Neural cell (in vitro differentiated cells): ENCODE measurements around the gene HERPUD1. TPM values are rescaled to one million over a fixed set of nuclear protein-coding genes. Genes with fewer than 3 reads are reported as not detected.

ENCODE experiments used
- H2AFZ ChIP-seq: fragments of 200-600, 300-800 bp; sonication (generic), shearing (Covaris generic); 2 replicates; pipeline ENCODE4 v1.6.0; 2014; ENCODE audit warnings: low read depth, mild to moderate bottlenecking, antibody characterized with exemption, low read length, moderate library complexity
- H3F3A ChIP-seq: fragments of 200-600 bp; shearing (Covaris generic); 2 replicates; pipeline ENCODE4 v1.6.1; 2016; ENCODE audit warnings: mild to moderate bottlenecking, moderate library complexity, mixed read lengths, antibody characterized with exemption, low read length; ENCODE audit not compliant: insufficient read depth, poor library complexity, severe bottlenecking
- H3K27ac ChIP-seq: fragments of 200-600, 300-800 bp; sonication (generic), shearing (Covaris generic); 2 replicates; pipeline ENCODE4 v1.5.1; 2014; ENCODE audit warnings: mild to moderate bottlenecking, low read length, moderate library complexity
- H3K27me3 ChIP-seq: fragments of 300-800, 200-600 bp; sonication (generic), shearing (Covaris generic); 2 replicates; pipeline ENCODE4 v1.6.0; 2014; ENCODE audit warnings: mild to moderate bottlenecking, low read depth, low read length, moderate library complexity; ENCODE audit not compliant: insufficient read depth
- H3K36me3 ChIP-seq: fragments of 300-800, 200-600 bp; sonication (generic), shearing (Covaris generic); 2 replicates; pipeline ENCODE4 v1.5.1; 2014; ENCODE audit warnings: mild to moderate bottlenecking, antibody characterized with exemption, low read length, moderate library complexity; ENCODE audit not compliant: insufficient read depth
- H3K4me2 ChIP-seq: fragments of 300-800, 200-600 bp; sonication (generic), shearing (Covaris generic); 2 replicates; pipeline ENCODE4 v1.6.0; 2014; ENCODE audit warnings: mild to moderate bottlenecking, low read length
- H3K4me3 ChIP-seq: fragments of 300-800, 200-600 bp; sonication (generic), shearing (Covaris generic); 2 replicates; pipeline ENCODE4 v1.5.1; 2014; ENCODE audit warnings: mild to moderate bottlenecking, low read length, moderate library complexity
- H3K79me2 ChIP-seq: fragments of 200-600 bp; shearing (Covaris generic); replicated peaks from 2 replicates; pipeline ENCODE4 v1.6.0; 2014; ENCODE audit warnings: mild to moderate bottlenecking, low read length, moderate library complexity; ENCODE audit not compliant: insufficient read depth
- H3K9ac ChIP-seq: fragments of 300-800, 200-600 bp; sonication (generic), shearing (Covaris generic); 2 replicates; pipeline ENCODE4 v1.6.1; 2016; ENCODE audit warnings: mild to moderate bottlenecking, low read length, mixed read lengths
- H3K9me2 ChIP-seq: fragments of 200-600 bp; shearing (Covaris generic); 2 replicates; pipeline ENCODE4 v1.6.1; 2016; ENCODE audit warnings: mild to moderate bottlenecking, low read length, mixed read lengths; ENCODE audit not compliant: insufficient read depth
- H3K9me3 ChIP-seq: fragments of 200-600, 300-800 bp; sonication (generic), shearing (Covaris generic); 2 replicates; pipeline ENCODE4 v1.6.1; 2016; ENCODE audit warnings: mild to moderate bottlenecking, mixed run types, low read length, moderate library complexity, mixed read lengths
- H4K20me1 ChIP-seq: fragments of 200-600 bp; shearing (Covaris generic); 2 replicates; pipeline ENCODE4 v1.6.1; 2016; ENCODE audit warnings: mild to moderate bottlenecking, mixed run types; ENCODE audit not compliant: insufficient read depth
- EP300 ChIP-seq: fragments of 450-650 bp; conservative IDR thresholded peaks from 2 replicates; pipeline ENCODE4 v1.6.1; 2014; ENCODE audit warnings: antibody characterized with exemption, mild to moderate bottlenecking, moderate library complexity; ENCODE audit not compliant: poor library complexity, severe bottlenecking
- EZH2 ChIP-seq: fragments of 200-600, 300-800 bp; shearing (Covaris generic), sonication (generic); IDR thresholded peaks from 2 replicates; pipeline ENCODE4 v1.6.1; 2014; ENCODE audit warnings: antibody characterized with exemption, low read length, borderline replicate concordance, mild to moderate bottlenecking; ENCODE audit not compliant: insufficient read depth, poor library complexity, severe bottlenecking
- MXI1 ChIP-seq: fragments of 450-650 bp; conservative IDR thresholded peaks from 2 replicates; pipeline ENCODE4 v1.6.1; 2014; ENCODE audit warnings: antibody characterized with exemption, mild to moderate bottlenecking; ENCODE audit not compliant: poor library complexity, severe bottlenecking
- POLR2AphosphoS5 ChIP-seq: IDR thresholded peaks from 2 replicates; pipeline ENCODE4 v1.6.1; 2012
- RAD21 ChIP-seq: fragments of 450-650 bp; conservative IDR thresholded peaks from 2 replicates; pipeline ENCODE4 v1.6.1; 2014; ENCODE audit warnings: antibody characterized with exemption, mild to moderate bottlenecking, moderate library complexity
- SMC3 ChIP-seq: fragments of 450-650 bp; conservative IDR thresholded peaks from 2 replicates; pipeline ENCODE4 v1.6.1; 2014; ENCODE audit warnings: antibody characterized with exemption, mild to moderate bottlenecking, moderate library complexity; ENCODE audit not compliant: poor library complexity
- TAF1 ChIP-seq: IDR thresholded peaks from 2 replicates; pipeline ENCODE4 v1.6.1; 2012; ENCODE audit warnings: low read depth
- polyA plus RNA-seq: library from polyadenylated mRNA; depleted of rRNA; stranded (reverse); fragments of >200 nt; gene quantifications from 2 replicates; pipeline ENCODE4 v1.2.3, GENCODE V29; 2014
- TF ChIP-seq, protein P1 (sequence below): IDR thresholded peaks from 2 replicates; pipeline ENCODE4 v1.6.1; 2012; ENCODE audit warnings: borderline replicate concordance
- TF ChIP-seq, protein P2 (sequence below): fragments of 450-650 bp; IDR thresholded peaks from 2 replicates; pipeline ENCODE4 v1.5.1; 2014; ENCODE audit warnings: antibody characterized with exemption, mild to moderate bottlenecking, moderate library complexity; ENCODE audit not compliant: poor library complexity, severe bottlenecking

Gene HERPUD1
- polyA plus RNA-seq, 1 donor from 2014 or later = 76.0 TPM

- Histone ChIP-seq H3K9me3 (no peaks in the 10 kb centered on the region), H3K4me3 (no peak overlapping the region), H3K9ac (no peak overlapping the region), H3K36me3 (no peaks in the 10 kb centered on the region), H3K79me2 (no peaks in the 10 kb centered on the region), H3K27ac (no peak overlapping the region), H4K20me1 (no peaks in the 10 kb centered on the region), H3F3A (no peaks in the 10 kb centered on the region), H3K4me2 (no peak overlapping the region), H2AFZ (no peak overlapping the region), H3K9me2 (no peaks in the 10 kb centered on the region), H3K27me3 (peaks cover 30% of the 10 kb centered on the region)
- no peak for TF ChIP-seq RAD21
Observed at GRCh38 chr16:56993204-56993603, 61.3 kb downstream of the HERPUD1 start.

DNA sequence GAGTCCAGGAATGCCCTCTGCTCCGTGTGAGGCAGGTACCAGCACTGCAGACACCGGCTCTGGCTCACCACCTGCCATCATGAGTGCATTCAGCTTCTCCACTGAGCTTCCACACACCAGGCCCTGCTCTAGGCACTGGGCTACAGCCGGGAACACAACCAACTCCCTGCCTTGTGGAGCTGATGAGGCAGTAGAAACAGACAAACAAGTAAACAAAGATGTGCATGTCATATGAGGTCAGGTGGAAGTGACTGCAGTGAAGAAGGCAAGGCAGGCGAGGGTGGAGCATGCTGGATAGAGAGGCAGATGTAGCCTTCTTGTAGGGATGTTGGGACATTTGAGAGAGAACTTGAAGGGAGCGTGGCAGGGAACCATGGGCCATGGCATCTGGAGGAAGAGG is 62.4 kb downstream of the HERPUD1 start:
- no peak overlapping the region for H2AFZ ChIP-seq
- no peak overlapping the region for H3K9ac ChIP-seq
- no peak overlapping the region for H3K4me2 ChIP-seq
- H3K27me3 ChIP-seq = peaks cover 19% of the 10 kb centered on the region
- H3K79me2 ChIP-seq = no peaks in the 10 kb centered on the region
- TF ChIP-seq, protein P1, sequence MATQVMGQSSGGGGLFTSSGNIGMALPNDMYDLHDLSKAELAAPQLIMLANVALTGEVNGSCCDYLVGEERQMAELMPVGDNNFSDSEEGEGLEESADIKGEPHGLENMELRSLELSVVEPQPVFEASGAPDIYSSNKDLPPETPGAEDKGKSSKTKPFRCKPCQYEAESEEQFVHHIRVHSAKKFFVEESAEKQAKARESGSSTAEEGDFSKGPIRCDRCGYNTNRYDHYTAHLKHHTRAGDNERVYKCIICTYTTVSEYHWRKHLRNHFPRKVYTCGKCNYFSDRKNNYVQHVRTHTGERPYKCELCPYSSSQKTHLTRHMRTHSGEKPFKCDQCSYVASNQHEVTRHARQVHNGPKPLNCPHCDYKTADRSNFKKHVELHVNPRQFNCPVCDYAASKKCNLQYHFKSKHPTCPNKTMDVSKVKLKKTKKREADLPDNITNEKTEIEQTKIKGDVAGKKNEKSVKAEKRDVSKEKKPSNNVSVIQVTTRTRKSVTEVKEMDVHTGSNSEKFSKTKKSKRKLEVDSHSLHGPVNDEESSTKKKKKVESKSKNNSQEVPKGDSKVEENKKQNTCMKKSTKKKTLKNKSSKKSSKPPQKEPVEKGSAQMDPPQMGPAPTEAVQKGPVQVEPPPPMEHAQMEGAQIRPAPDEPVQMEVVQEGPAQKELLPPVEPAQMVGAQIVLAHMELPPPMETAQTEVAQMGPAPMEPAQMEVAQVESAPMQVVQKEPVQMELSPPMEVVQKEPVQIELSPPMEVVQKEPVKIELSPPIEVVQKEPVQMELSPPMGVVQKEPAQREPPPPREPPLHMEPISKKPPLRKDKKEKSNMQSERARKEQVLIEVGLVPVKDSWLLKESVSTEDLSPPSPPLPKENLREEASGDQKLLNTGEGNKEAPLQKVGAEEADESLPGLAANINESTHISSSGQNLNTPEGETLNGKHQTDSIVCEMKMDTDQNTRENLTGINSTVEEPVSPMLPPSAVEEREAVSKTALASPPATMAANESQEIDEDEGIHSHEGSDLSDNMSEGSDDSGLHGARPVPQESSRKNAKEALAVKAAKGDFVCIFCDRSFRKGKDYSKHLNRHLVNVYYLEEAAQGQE = no peak
- TF ChIP-seq EZH2 (no peak), TAF1 (no peak), EP300 (no peak), SMC3 (no peak), MXI1 (no peak), POLR2AphosphoS5 (no peak), RAD21 (no peak)
- TF ChIP-seq, protein P2, sequence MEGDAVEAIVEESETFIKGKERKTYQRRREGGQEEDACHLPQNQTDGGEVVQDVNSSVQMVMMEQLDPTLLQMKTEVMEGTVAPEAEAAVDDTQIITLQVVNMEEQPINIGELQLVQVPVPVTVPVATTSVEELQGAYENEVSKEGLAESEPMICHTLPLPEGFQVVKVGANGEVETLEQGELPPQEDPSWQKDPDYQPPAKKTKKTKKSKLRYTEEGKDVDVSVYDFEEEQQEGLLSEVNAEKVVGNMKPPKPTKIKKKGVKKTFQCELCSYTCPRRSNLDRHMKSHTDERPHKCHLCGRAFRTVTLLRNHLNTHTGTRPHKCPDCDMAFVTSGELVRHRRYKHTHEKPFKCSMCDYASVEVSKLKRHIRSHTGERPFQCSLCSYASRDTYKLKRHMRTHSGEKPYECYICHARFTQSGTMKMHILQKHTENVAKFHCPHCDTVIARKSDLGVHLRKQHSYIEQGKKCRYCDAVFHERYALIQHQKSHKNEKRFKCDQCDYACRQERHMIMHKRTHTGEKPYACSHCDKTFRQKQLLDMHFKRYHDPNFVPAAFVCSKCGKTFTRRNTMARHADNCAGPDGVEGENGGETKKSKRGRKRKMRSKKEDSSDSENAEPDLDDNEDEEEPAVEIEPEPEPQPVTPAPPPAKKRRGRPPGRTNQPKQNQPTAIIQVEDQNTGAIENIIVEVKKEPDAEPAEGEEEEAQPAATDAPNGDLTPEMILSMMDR = no peak
- H3K27ac ChIP-seq = no peak overlapping the region
- H3K36me3 ChIP-seq = no peaks in the 10 kb centered on the region
- H4K20me1 ChIP-seq = no peaks in the 10 kb centered on the region
- H3F3A ChIP-seq = no peaks in the 10 kb centered on the region
- H3K9me3 ChIP-seq = no peaks in the 10 kb centered on the region
- no peaks in the 10 kb centered on the region for H3K9me2 ChIP-seq
- H3K4me3 ChIP-seq = no peak overlapping the region

Other genes with a start within 250 kb of the HERPUD1 start
- 3.0 and 8.1 TPM in 2 replicates for gene MT1X, start 249.7 kb upstream of the HERPUD1 start, polyA plus RNA-seq
- 237 and 264 TPM in 2 replicates for gene NUP93, start 202.0 kb upstream of the HERPUD1 start, polyA plus RNA-seq
- gene SLC12A3, start 66.9 kb upstream of the HERPUD1 start, polyA plus RNA-seq = 0.09 TPM in 1 of 2 replicates, not detected in the other
- gene CETP, start 29.8 kb downstream of the HERPUD1 start, polyA plus RNA-seq = not detected in 2 replicates
- not detected in 2 replicates for gene NLRC5, start 57.4 kb downstream of the HERPUD1 start, polyA plus RNA-seq
- gene CPNE2, start 160.4 kb downstream of the HERPUD1 start, polyA plus RNA-seq = 16.4 and 18.6 TPM in 2 replicates